ENCODE data around the gene BTRC.

BTRC gene

DNA sequence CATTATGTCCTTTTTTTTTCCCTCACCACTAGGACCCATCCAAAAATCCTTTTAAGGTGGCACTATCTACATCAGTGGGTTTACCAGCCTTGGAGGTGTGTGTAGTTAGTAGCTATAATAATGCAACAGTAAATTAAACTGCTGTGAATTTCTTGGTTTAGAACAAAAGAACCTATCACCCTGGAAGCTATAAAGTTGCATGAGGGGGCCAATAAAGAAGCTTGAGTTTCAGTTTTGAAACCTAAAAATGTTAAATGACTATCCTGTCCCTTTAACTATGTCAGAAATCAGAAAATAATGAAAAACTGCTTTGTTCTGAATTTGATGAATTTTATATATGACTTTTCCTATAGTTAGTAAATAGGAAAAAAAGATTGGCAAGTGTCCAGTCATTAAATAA is 153.9 kb downstream of the BTRC start:
- TF ChIP-seq MYC (IDR thresholded peaks at IDR 0.05; ENCODE audit: low read depth, low read length) = no peak
- DNase-seq (ENCODE audit: low read depth) = no peak
- H3K4me3 ChIP-seq (ENCODE audit: low read depth, low read length) = no peak overlapping the region

DNA sequence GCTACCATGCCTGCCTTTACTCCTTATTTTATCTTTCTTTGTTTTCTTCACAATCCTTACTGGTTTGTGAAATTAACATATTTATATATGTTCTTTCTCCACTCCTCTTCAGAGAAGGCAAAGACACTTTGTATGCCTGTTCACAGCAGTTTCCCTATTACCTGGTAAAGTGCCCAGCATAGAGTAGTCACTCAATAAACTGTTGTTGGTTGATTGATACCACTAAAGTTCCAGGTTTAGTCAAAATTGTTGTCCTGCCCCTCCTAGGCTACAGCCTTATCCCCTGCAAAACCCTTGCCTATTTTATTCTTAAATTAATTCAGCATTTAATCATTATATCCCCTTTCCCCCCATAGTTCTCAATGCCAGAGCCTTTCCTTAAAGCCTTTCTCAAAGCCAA is 158.0 kb downstream of the BTRC start:
- no peak for TF ChIP-seq MYC (IDR thresholded peaks at IDR 0.05; ENCODE audit: low read depth, low read length)
- TF ChIP-seq, protein P1, sequence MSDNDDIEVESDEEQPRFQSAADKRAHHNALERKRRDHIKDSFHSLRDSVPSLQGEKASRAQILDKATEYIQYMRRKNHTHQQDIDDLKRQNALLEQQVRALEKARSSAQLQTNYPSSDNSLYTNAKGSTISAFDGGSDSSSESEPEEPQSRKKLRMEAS (IDR thresholded peaks at IDR 0.05; ENCODE audit: low read depth, low read length) = no peak
- TF ChIP-seq POLR2A (IDR thresholded peaks at IDR 0.05; ENCODE audit: extremely low read depth, insufficient read length) = no peak
- TF ChIP-seq, protein P2, sequence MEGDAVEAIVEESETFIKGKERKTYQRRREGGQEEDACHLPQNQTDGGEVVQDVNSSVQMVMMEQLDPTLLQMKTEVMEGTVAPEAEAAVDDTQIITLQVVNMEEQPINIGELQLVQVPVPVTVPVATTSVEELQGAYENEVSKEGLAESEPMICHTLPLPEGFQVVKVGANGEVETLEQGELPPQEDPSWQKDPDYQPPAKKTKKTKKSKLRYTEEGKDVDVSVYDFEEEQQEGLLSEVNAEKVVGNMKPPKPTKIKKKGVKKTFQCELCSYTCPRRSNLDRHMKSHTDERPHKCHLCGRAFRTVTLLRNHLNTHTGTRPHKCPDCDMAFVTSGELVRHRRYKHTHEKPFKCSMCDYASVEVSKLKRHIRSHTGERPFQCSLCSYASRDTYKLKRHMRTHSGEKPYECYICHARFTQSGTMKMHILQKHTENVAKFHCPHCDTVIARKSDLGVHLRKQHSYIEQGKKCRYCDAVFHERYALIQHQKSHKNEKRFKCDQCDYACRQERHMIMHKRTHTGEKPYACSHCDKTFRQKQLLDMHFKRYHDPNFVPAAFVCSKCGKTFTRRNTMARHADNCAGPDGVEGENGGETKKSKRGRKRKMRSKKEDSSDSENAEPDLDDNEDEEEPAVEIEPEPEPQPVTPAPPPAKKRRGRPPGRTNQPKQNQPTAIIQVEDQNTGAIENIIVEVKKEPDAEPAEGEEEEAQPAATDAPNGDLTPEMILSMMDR (IDR thresholded peaks at IDR 0.05; ENCODE audit: low read depth, low read length) = no peak
- H3K4me3 ChIP-seq (ENCODE audit: low read depth, low read length) = no peak overlapping the region
- no peak for DNase-seq (ENCODE audit: low read depth)

DNA sequence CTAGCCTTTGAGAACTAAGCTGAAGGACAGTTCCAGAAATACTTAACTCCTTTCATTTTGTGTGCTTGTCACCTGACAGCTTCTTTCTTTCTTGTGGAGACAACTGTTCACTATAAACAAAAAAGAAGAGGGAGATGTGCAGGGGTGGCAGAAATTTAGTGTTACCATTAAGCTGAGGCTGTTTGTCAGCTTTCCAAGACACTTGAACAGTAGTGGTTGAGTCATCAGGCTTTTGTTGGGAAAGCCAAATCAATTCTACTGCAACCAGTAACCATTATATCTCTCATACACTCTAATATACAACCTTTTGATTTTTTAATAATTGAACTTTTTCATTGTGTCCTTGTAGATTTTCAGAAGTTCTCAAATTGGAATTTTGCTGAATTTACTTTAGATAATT is 158.8 kb downstream of the BTRC start:
- TF ChIP-seq, protein P1 (IDR thresholded peaks at IDR 0.05; ENCODE audit: low read depth, low read length) = no peak
- no peak for TF ChIP-seq POLR2A (IDR thresholded peaks at IDR 0.05; ENCODE audit: extremely low read depth, insufficient read length)
- TF ChIP-seq, protein P2 (IDR thresholded peaks at IDR 0.05; ENCODE audit: low read depth, low read length) = no peak
- TF ChIP-seq MYC (IDR thresholded peaks at IDR 0.05; ENCODE audit: low read depth, low read length) = no peak
- no peak overlapping the region for H3K4me3 ChIP-seq (ENCODE audit: low read depth, low read length)
- no peak for DNase-seq (ENCODE audit: low read depth)

DNA sequence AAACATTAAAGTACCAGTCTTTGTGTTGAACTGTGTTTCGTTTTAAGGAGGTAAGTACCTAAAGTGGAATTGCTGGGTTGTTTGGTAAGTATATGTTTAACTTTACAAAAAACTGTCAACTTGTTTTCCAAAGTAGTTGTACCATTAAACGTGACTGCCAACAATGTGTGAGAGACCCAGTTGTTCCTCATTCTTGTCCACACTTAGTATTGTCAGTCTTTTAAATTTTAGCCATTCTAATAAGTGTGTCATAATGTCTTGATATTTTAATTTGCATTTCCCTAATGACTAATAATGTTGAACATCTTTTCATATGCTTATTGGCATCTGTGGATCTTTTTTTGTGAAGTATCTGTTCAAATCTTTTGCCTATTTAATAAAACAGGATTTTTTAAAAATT is 159.8 kb downstream of the BTRC start:
- TF ChIP-seq, protein P1 (IDR thresholded peaks at IDR 0.05; ENCODE audit: low read depth, low read length) = no peak
- TF ChIP-seq, protein P2 (IDR thresholded peaks at IDR 0.05; ENCODE audit: low read depth, low read length) = no peak
- TF ChIP-seq POLR2A (IDR thresholded peaks at IDR 0.05; ENCODE audit: extremely low read depth, insufficient read length) (no peak), MYC (IDR thresholded peaks at IDR 0.05; ENCODE audit: low read depth, low read length) (no peak)
- DNase-seq (ENCODE audit: low read depth) = no peak
- H3K4me3 ChIP-seq (ENCODE audit: low read depth, low read length) = no peak overlapping the region

DNA sequence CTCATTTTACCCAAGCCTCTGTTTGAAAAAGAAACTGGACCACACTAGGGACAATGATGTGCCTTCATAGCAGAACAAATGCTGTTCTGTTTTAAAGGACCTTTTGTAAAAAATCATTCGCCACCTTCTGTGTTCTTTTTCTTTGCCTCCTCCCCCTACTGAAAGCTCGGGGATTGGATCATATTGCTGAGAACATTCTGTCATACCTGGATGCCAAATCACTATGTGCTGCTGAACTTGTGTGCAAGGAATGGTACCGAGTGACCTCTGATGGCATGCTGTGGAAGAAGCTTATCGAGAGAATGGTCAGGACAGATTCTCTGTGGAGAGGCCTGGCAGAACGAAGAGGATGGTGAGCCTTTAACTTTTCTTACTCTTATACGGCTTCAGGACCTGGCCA is 171.9 kb downstream of the BTRC start:
- no peak for DNase-seq (ENCODE audit: low read depth)
- TF ChIP-seq, protein P2 (IDR thresholded peaks at IDR 0.05; ENCODE audit: low read depth, low read length) = no peak
- TF ChIP-seq MYC (IDR thresholded peaks at IDR 0.05; ENCODE audit: low read depth, low read length) = no peak
- TF ChIP-seq, protein P1 (IDR thresholded peaks at IDR 0.05; ENCODE audit: low read depth, low read length) = no peak
- no peak for TF ChIP-seq POLR2A (IDR thresholded peaks at IDR 0.05; ENCODE audit: extremely low read depth, insufficient read length)

DNA sequence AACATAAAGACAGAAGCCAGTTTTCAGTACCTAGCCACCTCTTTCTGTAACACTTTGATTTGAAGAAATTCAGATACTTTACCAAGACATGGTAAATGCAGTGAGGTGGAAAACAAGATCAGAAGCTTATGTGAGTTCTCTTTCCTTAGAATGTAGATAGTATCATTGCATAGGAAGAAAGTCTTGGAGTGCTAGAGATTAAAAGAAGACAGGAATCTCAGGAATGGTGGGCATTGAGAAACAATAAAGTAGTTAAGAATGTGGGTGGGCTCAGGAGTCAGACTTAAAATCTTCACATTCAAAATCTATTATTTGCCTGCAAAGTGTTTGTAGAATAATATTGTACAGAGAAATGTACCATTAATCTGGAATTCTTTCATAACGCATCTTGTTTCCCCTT is 175.2 kb downstream of the BTRC start:
- no peak overlapping the region for H3K4me3 ChIP-seq (ENCODE audit: low read depth, low read length)
- DNase-seq (ENCODE audit: low read depth) = no peak
- TF ChIP-seq POLR2A (IDR thresholded peaks at IDR 0.05; ENCODE audit: extremely low read depth, insufficient read length) (no peak), MYC (IDR thresholded peaks at IDR 0.05; ENCODE audit: low read depth, low read length) (no peak)
- TF ChIP-seq, protein P1 (IDR thresholded peaks at IDR 0.05; ENCODE audit: low read depth, low read length) = no peak
- TF ChIP-seq, protein P2 (IDR thresholded peaks at IDR 0.05; ENCODE audit: low read depth, low read length) = no peak

More for the DNA sequence above, 171.9 kb downstream of the BTRC start:
- no peak overlapping the region for H3K4me3 ChIP-seq (ENCODE audit: low read depth, low read length)

Measured in NB4 (cell line).